Trophoblast cell (in vitro differentiated cells and primary cell): ENCODE measurements around the gene CLTCL1.

ENCODE experiments used
- DNase-seq, 2 donors: peaks; one replicate each; pipeline ENCODE4 v3.0.0-alpha.2; 2016
- H2AFZ ChIP-seq: 2 replicates; pipeline ENCODE4 v1.6.1; 2013; ENCODE audit warnings: low read length, moderate library complexity, mild to moderate bottlenecking; ENCODE audit not compliant: insufficient read depth, poor library complexity
- H2AK5ac ChIP-seq: 2 replicates; pipeline ENCODE4 v1.6.1; 2013; ENCODE audit warnings: mild to moderate bottlenecking, low read length
- H2BK120ac ChIP-seq: 2 replicates; pipeline ENCODE4 v1.6.1; 2013; ENCODE audit warnings: low read length, mild to moderate bottlenecking, moderate library complexity; ENCODE audit not compliant: insufficient read depth, poor library complexity
- H2BK12ac ChIP-seq: 2 replicates; pipeline ENCODE4 v1.6.1; 2013; ENCODE audit warnings: mild to moderate bottlenecking, low read length, moderate library complexity
- H2BK5ac ChIP-seq: 2 replicates; pipeline ENCODE4 v1.6.1; 2013; ENCODE audit warnings: low read length, low read depth, moderate library complexity, mild to moderate bottlenecking; ENCODE audit not compliant: poor library complexity
- H3K14ac ChIP-seq: 2 replicates; pipeline ENCODE4 v1.6.1; 2013; ENCODE audit warnings: mild to moderate bottlenecking, low read length
- H3K18ac ChIP-seq: 2 replicates; pipeline ENCODE4 v1.6.1; 2013; ENCODE audit warnings: mild to moderate bottlenecking, low read length
- H3K23ac ChIP-seq: 2 replicates; pipeline ENCODE4 v1.6.1; 2013; ENCODE audit warnings: low read length
- H3K27ac ChIP-seq: 2 replicates; pipeline ENCODE4 v1.5.1; 2013; ENCODE audit warnings: low read depth, mild to moderate bottlenecking, inconsistent platforms, low read length, moderate library complexity
- H3K27me3 ChIP-seq: 2 replicates; pipeline ENCODE4 v1.6.1; 2013; ENCODE audit warnings: inconsistent platforms, mild to moderate bottlenecking, low read length, moderate library complexity; ENCODE audit not compliant: insufficient read depth
- H3K36me3 ChIP-seq, 2 experiments: 1 replicate in 1 of 2; 2 replicates in 1 of 2; pipeline ENCODE4 v1.6.1; 2013; ENCODE audit warnings: low read length in 2 of 2, mild to moderate bottlenecking in 2 of 2, moderate library complexity in 1 of 2; ENCODE audit not compliant: insufficient read depth in 2 of 2, control insufficient read depth in 1 of 2
- H3K4ac ChIP-seq: 2 replicates; pipeline ENCODE4 v1.6.1; 2013; ENCODE audit warnings: low read depth, mild to moderate bottlenecking, low read length, moderate library complexity
- H3K4me1 ChIP-seq, 2 experiments: 1 replicate in 1 of 2; 2 replicates in 1 of 2; pipeline ENCODE4 v1.6.1; 2013; ENCODE audit warnings: low read length in 2 of 2, mild to moderate bottlenecking in 2 of 2, moderate library complexity in 1 of 2; ENCODE audit not compliant: insufficient read depth in 2 of 2, control insufficient read depth in 1 of 2
- H3K4me2 ChIP-seq: 2 replicates; pipeline ENCODE4 v1.6.1; 2013; ENCODE audit warnings: inconsistent platforms, mild to moderate bottlenecking, low read length, moderate library complexity
- H3K4me3 ChIP-seq: 2 replicates; pipeline ENCODE4 v1.5.1; 2013; ENCODE audit warnings: mild to moderate bottlenecking, low read depth, low read length, inconsistent platforms
- H3K79me1 ChIP-seq: one replicate; pipeline ENCODE4 v1.6.1; 2013; ENCODE audit warnings: low read length
- H3K79me2 ChIP-seq: 2 replicates; pipeline ENCODE4 v1.6.1; 2013; ENCODE audit warnings: low read length, mild to moderate bottlenecking; ENCODE audit not compliant: control insufficient read depth, insufficient read depth, poor library complexity
- H3K9ac ChIP-seq: 2 replicates; pipeline ENCODE4 v1.6.1; 2013; ENCODE audit warnings: mild to moderate bottlenecking, low read length
- H3K9me3 ChIP-seq: 2 replicates; pipeline ENCODE4 v1.6.1; 2013; ENCODE audit warnings: low read depth, mild to moderate bottlenecking, control low read depth, inconsistent platforms, low read length; ENCODE audit not compliant: insufficient read depth
- H4K12ac ChIP-seq: 2 replicates; pipeline ENCODE4 v1.6.1; 2013; ENCODE audit warnings: low read depth, mild to moderate bottlenecking, low read length, moderate library complexity
- H4K8ac ChIP-seq: 2 replicates; pipeline ENCODE4 v1.6.1; 2013; ENCODE audit warnings: low read depth, mild to moderate bottlenecking, low read length, moderate library complexity
- H4K91ac ChIP-seq: one replicate; pipeline ENCODE4 v1.6.1; 2013; ENCODE audit warnings: low read depth, mild to moderate bottlenecking, low read length, moderate library complexity
- WGBS: extraction: QIAGEN DNeasy Blood & Tissue Kit; methylation state at CpG from one replicate; pipeline ENCODE4 v1.1.7; 2013; ENCODE audit warnings: missing lambda C conversion rate; ENCODE audit not compliant: insufficient read length, insufficient coverage; ENCODE audit errors: extremely low coverage; 5-methylcytosine and 5-hydroxymethylcytosine counted together

Gene CLTCL1

GRCh38 chr22:19224985-19225384, 66.5 kb downstream of the CLTCL1 start:
- Histone ChIP-seq H2BK12ac (no peak overlapping the region), H3K4me2 (no peak overlapping the region), H3K23ac (no peak overlapping the region), H3K27ac (no peak overlapping the region), H4K12ac (no peak overlapping the region), H4K91ac (no peak overlapping the region), H3K18ac (no peak overlapping the region), H3K27me3 (no peaks in the 10 kb centered on the region), H4K8ac (no peak overlapping the region), H3K9ac (no peak overlapping the region), H2BK5ac (no peak overlapping the region), H3K79me1 (no peaks in the 10 kb centered on the region), H2AK5ac (no peak overlapping the region), H3K36me3 (peaks cover 14 to 24% of the 10 kb centered on the region in 2 experiments), H2BK120ac (no peak overlapping the region), H3K4ac (no peak overlapping the region), H3K9me3 (no peaks in the 10 kb centered on the region), H3K79me2 (no peaks in the 10 kb centered on the region), H3K14ac (no peak overlapping the region), H2AFZ (no peak overlapping the region), H3K4me3 (no peak overlapping the region), H3K4me1 (no peaks in the 10 kb centered on the region)
- no CpG with 5 or more reads among the region's 7 CpGs for WGBS
- DNase-seq = no peak

GRCh38 chr22:19224557-19224956, 67.0 kb downstream of the CLTCL1 start:
- H2BK5ac ChIP-seq = no peak overlapping the region
- no peak overlapping the region for H3K4ac ChIP-seq
- no peak overlapping the region for H3K9ac ChIP-seq
- H3K27me3 ChIP-seq = no peaks in the 10 kb centered on the region
- H4K12ac ChIP-seq = no peak overlapping the region
- H3K4me1 ChIP-seq = no peaks in the 10 kb centered on the region
- no peak overlapping the region for H4K8ac ChIP-seq
- no peak overlapping the region for H3K4me3 ChIP-seq
- no peak overlapping the region for H3K18ac ChIP-seq
- DNase-seq = no peak
- H3K4me2 ChIP-seq = no peak overlapping the region
- no peak overlapping the region for H2BK12ac ChIP-seq
- H3K79me2 ChIP-seq = no peaks in the 10 kb centered on the region
- H2BK120ac ChIP-seq = no peak overlapping the region
- WGBS = no CpG with 5 or more reads among the region's 5 CpGs
- no peak overlapping the region for H3K14ac ChIP-seq
- peaks cover 14 to 24% of the 10 kb centered on the region in 2 experiments for H3K36me3 ChIP-seq
- H4K91ac ChIP-seq = no peak overlapping the region
- H3K23ac ChIP-seq = no peak overlapping the region
- H3K9me3 ChIP-seq = no peaks in the 10 kb centered on the region
- no peaks in the 10 kb centered on the region for H3K79me1 ChIP-seq
- H3K27ac ChIP-seq = no peak overlapping the region
- no peak overlapping the region for H2AFZ ChIP-seq
- no peak overlapping the region for H2AK5ac ChIP-seq

GRCh38 chr22:19223617-19224016, 67.9 kb downstream of the CLTCL1 start:
- H3K4ac ChIP-seq = no peak overlapping the region
- no peak overlapping the region for H3K4me3 ChIP-seq
- H3K9ac ChIP-seq = no peak overlapping the region
- no peak overlapping the region for H3K18ac ChIP-seq
- no peak overlapping the region for H4K12ac ChIP-seq
- no peak overlapping the region for H3K14ac ChIP-seq
- H3K27me3 ChIP-seq = no peaks in the 10 kb centered on the region
- H3K36me3 ChIP-seq = peaks cover 14 to 24% of the 10 kb centered on the region in 2 experiments
- no peaks in the 10 kb centered on the region for H3K4me1 ChIP-seq
- H4K8ac ChIP-seq = no peak overlapping the region
- H4K91ac ChIP-seq = no peak overlapping the region
- H2AFZ ChIP-seq = no peak overlapping the region
- no peak for DNase-seq
- no CpG with 5 or more reads among the region's 6 CpGs for WGBS
- H3K27ac ChIP-seq = no peak overlapping the region
- H2AK5ac ChIP-seq = no peak overlapping the region
- H3K23ac ChIP-seq = no peak overlapping the region
- no peak overlapping the region for H2BK5ac ChIP-seq
- H3K79me2 ChIP-seq = no peaks in the 10 kb centered on the region
- H2BK12ac ChIP-seq = no peak overlapping the region
- no peak overlapping the region for H3K4me2 ChIP-seq
- H3K9me3 ChIP-seq = no peaks in the 10 kb centered on the region
- H2BK120ac ChIP-seq = no peak overlapping the region
- no peaks in the 10 kb centered on the region for H3K79me1 ChIP-seq

GRCh38 chr22:19223110-19223509, 68.4 kb downstream of the CLTCL1 start:
- Histone ChIP-seq H3K4ac (no peak overlapping the region), H2BK5ac (no peak overlapping the region), H4K91ac (no peak overlapping the region), H3K9ac (no peak overlapping the region), H3K79me2 (no peaks in the 10 kb centered on the region), H3K9me3 (no peaks in the 10 kb centered on the region), H3K27ac (no peak overlapping the region), H3K18ac (no peak overlapping the region), H3K79me1 (no peaks in the 10 kb centered on the region), H2BK12ac (no peak overlapping the region), H3K4me1 (peaks cover 0 to 2% of the 10 kb centered on the region in 2 experiments), H3K4me3 (no peak overlapping the region), H2AK5ac (no peak overlapping the region), H3K23ac (no peak overlapping the region), H4K12ac (no peak overlapping the region), H4K8ac (no peak overlapping the region), H2BK120ac (no peak overlapping the region), H3K14ac (no peak overlapping the region), H3K4me2 (no peak overlapping the region), H3K27me3 (no peaks in the 10 kb centered on the region), H3K36me3 (peaks cover 13 to 24% of the 10 kb centered on the region in 2 experiments), H2AFZ (no peak overlapping the region)
- WGBS = no CpG with 5 or more reads among the region's 9 CpGs
- DNase-seq = no peak
